ENCODE data around the gene MPV17L.
"Not testable (repeated sequence)": the region's sequence is repeated elsewhere in the genome, so short reads cannot be mapped to it uniquely, and the experiment has no call there.

Gene MPV17L

GRCh38 chr16:15445450-15445849 lies 49.9 kb downstream of the MPV17L start:
- H3K4me1 ChIP-seq (ENCODE audit: insufficient read depth, low read length): no peaks in the 10 kb centered on the region
- H3K27me3 ChIP-seq (ENCODE audit: insufficient read depth, low read length): no peaks in the 10 kb centered on the region
- no peak overlapping the region for H3K4me3 ChIP-seq (ENCODE audit: low read length)
- H3K36me3 ChIP-seq (ENCODE audit: insufficient read depth, low read length): peaks cover 6% of the 10 kb centered on the region
- H2AFZ ChIP-seq (ENCODE audit: low read depth, low read length): no peak overlapping the region
- H3K9me3 ChIP-seq (ENCODE audit: low read length): peaks cover 3% of the 10 kb centered on the region

GRCh38 chr16:15446901-15447300 lies 51.3 kb downstream of the MPV17L start:
- no peaks in the 10 kb centered on the region for H3K4me1 ChIP-seq (ENCODE audit: insufficient read depth, low read length)

GRCh38 chr16:15450624-15451023 lies 55.1 kb downstream of the MPV17L start:
- H3K9me3 ChIP-seq (ENCODE audit: low read length): no peaks in the 10 kb centered on the region
- H3K4me1 ChIP-seq (ENCODE audit: insufficient read depth, low read length): no peaks in the 10 kb centered on the region
- peaks cover 10% of the 10 kb centered on the region for H3K36me3 ChIP-seq (ENCODE audit: insufficient read depth, low read length)
- H2AFZ ChIP-seq (ENCODE audit: low read depth, low read length): no peak overlapping the region
- H3K27me3 ChIP-seq (ENCODE audit: insufficient read depth, low read length): no peaks in the 10 kb centered on the region
- H3K4me3 ChIP-seq (ENCODE audit: low read length): no peak overlapping the region

More at GRCh38 chr16:15446901-15447300, 51.3 kb downstream of the MPV17L start:
- Histone ChIP-seq H3K9me3 (ENCODE audit: low read length) (peaks cover 3% of the 10 kb centered on the region), H3K27me3 (ENCODE audit: insufficient read depth, low read length) (no peaks in the 10 kb centered on the region), H3K36me3 (ENCODE audit: insufficient read depth, low read length) (peaks cover 10% of the 10 kb centered on the region), H2AFZ (ENCODE audit: low read depth, low read length) (no peak overlapping the region), H3K4me3 (ENCODE audit: low read length) (no peak overlapping the region)

- Histone ChIP-seq H3K9me3 (ENCODE audit: low read length) (no peaks in the 10 kb centered on the region), H3K4me1 (ENCODE audit: insufficient read depth, low read length) (no peaks in the 10 kb centered on the region), H3K27me3 (ENCODE audit: insufficient read depth, low read length) (no peaks in the 10 kb centered on the region), H2AFZ (ENCODE audit: low read depth, low read length) (no peak overlapping the region), H3K4me3 (ENCODE audit: low read length) (no peak overlapping the region), H3K36me3 (ENCODE audit: insufficient read depth, low read length) (peaks cover 10% of the 10 kb centered on the region)
Measured at GRCh38 chr16:15451098-15451731, 55.7 kb downstream of the MPV17L start.

GRCh38 chr16:15452246-15452855 lies 56.8 kb downstream of the MPV17L start:
- Histone ChIP-seq H3K4me1 (ENCODE audit: insufficient read depth, low read length) (no peaks in the 10 kb centered on the region), H3K27me3 (ENCODE audit: insufficient read depth, low read length) (no peaks in the 10 kb centered on the region), H3K4me3 (ENCODE audit: low read length) (no peak overlapping the region), H3K9me3 (ENCODE audit: low read length) (no peaks in the 10 kb centered on the region), H2AFZ (ENCODE audit: low read depth, low read length) (no peak overlapping the region), H3K36me3 (ENCODE audit: insufficient read depth, low read length) (peaks cover 7% of the 10 kb centered on the region)

- H3K27me3 ChIP-seq (ENCODE audit: insufficient read depth, low read length); H3K9me3 ChIP-seq (ENCODE audit: low read length); H2AFZ ChIP-seq (ENCODE audit: low read depth, low read length); H3K4me1 ChIP-seq (ENCODE audit: insufficient read depth, low read length); H3K4me3 ChIP-seq (ENCODE audit: low read length); H3K36me3 ChIP-seq (ENCODE audit: insufficient read depth, low read length): not testable (repeated sequence)
Measured at GRCh38 chr16:15453296-15453695, 57.7 kb downstream of the MPV17L start.

- not testable (repeated sequence) for H3K4me1 ChIP-seq (ENCODE audit: insufficient read depth, low read length); H3K9me3 ChIP-seq (ENCODE audit: low read length); H2AFZ ChIP-seq (ENCODE audit: low read depth, low read length); H3K4me3 ChIP-seq (ENCODE audit: low read length); H3K27me3 ChIP-seq (ENCODE audit: insufficient read depth, low read length); H3K36me3 ChIP-seq (ENCODE audit: insufficient read depth, low read length)
Measured at GRCh38 chr16:15454933-15455332, 59.4 kb downstream of the MPV17L start.

GRCh38 chr16:15457400-15457799 lies 61.8 kb downstream of the MPV17L start:
- H3K9me3 ChIP-seq (ENCODE audit: low read length): no peaks in the 10 kb centered on the region
- peaks cover 2% of the 10 kb centered on the region for H3K36me3 ChIP-seq (ENCODE audit: insufficient read depth, low read length)
- no peaks in the 10 kb centered on the region for H3K4me1 ChIP-seq (ENCODE audit: insufficient read depth, low read length)
- no peak overlapping the region for H3K4me3 ChIP-seq (ENCODE audit: low read length)
- H2AFZ ChIP-seq (ENCODE audit: low read depth, low read length): no peak overlapping the region
- no peaks in the 10 kb centered on the region for H3K27me3 ChIP-seq (ENCODE audit: insufficient read depth, low read length)

- Histone ChIP-seq H3K36me3 (ENCODE audit: insufficient read depth, low read length) (peaks cover 2% of the 10 kb centered on the region), H2AFZ (ENCODE audit: low read depth, low read length) (no peak overlapping the region), H3K4me1 (ENCODE audit: insufficient read depth, low read length) (no peaks in the 10 kb centered on the region), H3K27me3 (ENCODE audit: insufficient read depth, low read length) (no peaks in the 10 kb centered on the region), H3K9me3 (ENCODE audit: low read length) (no peaks in the 10 kb centered on the region), H3K4me3 (ENCODE audit: low read length) (no peak overlapping the region)
Measured at GRCh38 chr16:15457958-15458357, 62.4 kb downstream of the MPV17L start.

- H3K4me3 ChIP-seq (ENCODE audit: low read length): no peak overlapping the region
- H3K27me3 ChIP-seq (ENCODE audit: insufficient read depth, low read length): no peaks in the 10 kb centered on the region
- H3K36me3 ChIP-seq (ENCODE audit: insufficient read depth, low read length): peaks cover 2% of the 10 kb centered on the region
- H3K4me1 ChIP-seq (ENCODE audit: insufficient read depth, low read length): no peaks in the 10 kb centered on the region
- H2AFZ ChIP-seq (ENCODE audit: low read depth, low read length): no peak overlapping the region
- no peaks in the 10 kb centered on the region for H3K9me3 ChIP-seq (ENCODE audit: low read length)
Measured at GRCh38 chr16:15459791-15460190, 64.2 kb downstream of the MPV17L start.

GRCh38 chr16:15460601-15461000 lies 65.0 kb downstream of the MPV17L start:
- H3K4me1 ChIP-seq (ENCODE audit: insufficient read depth, low read length): no peaks in the 10 kb centered on the region
- no peaks in the 10 kb centered on the region for H3K9me3 ChIP-seq (ENCODE audit: low read length)
- peaks cover 2% of the 10 kb centered on the region for H3K36me3 ChIP-seq (ENCODE audit: insufficient read depth, low read length)
- no peak overlapping the region for H3K4me3 ChIP-seq (ENCODE audit: low read length)
- H2AFZ ChIP-seq (ENCODE audit: low read depth, low read length): no peak overlapping the region
- H3K27me3 ChIP-seq (ENCODE audit: insufficient read depth, low read length): no peaks in the 10 kb centered on the region

GRCh38 chr16:15461376-15461775 lies 65.8 kb downstream of the MPV17L start:
- no peaks in the 10 kb centered on the region for H3K9me3 ChIP-seq (ENCODE audit: low read length)
- no peak overlapping the region for H2AFZ ChIP-seq (ENCODE audit: low read depth, low read length)
- peaks cover 2% of the 10 kb centered on the region for H3K36me3 ChIP-seq (ENCODE audit: insufficient read depth, low read length)
- H3K4me3 ChIP-seq (ENCODE audit: low read length): no peak overlapping the region
- H3K27me3 ChIP-seq (ENCODE audit: insufficient read depth, low read length): no peaks in the 10 kb centered on the region
- no peaks in the 10 kb centered on the region for H3K4me1 ChIP-seq (ENCODE audit: insufficient read depth, low read length)

Data from neuron (in vitro differentiated cells).